A549 (cell line): ENCODE measurements around the gene SLC35B2. TPM values are rescaled to one million over a fixed set of nuclear protein-coding genes. Genes with fewer than 3 reads are reported as not detected.

ENCODE experiments used
- ATAC-seq, 2 experiments: fragments of 200-7000 bp in 1 of 2; fragments of >200 bp in 1 of 2; cut with Nextera tagmentation in 1 of 2; cut with Tn5 transposase in 1 of 2; 3 replicates each; pipeline versions ENCODE4 v1.8.0 to v1.9.1; 2018 to 2020; ENCODE audit warnings: mild to moderate bottlenecking in 1 of 2, moderate library complexity in 1 of 2
- CTCF ChIA-PET: fragments of 300-600 bp; sonication (Branson Sonifier 250); formaldehyde crosslinking; extraction: SDS; loops from one replicate; lab custom pipeline; 2021; ENCODE audit warnings: antibody characterized with exemption, inconsistent platforms; lab: Yijun Ruan, JAX
- POLR2A ChIA-PET: fragments of 350-600 bp; formaldehyde crosslinking; extraction: SDS; loops from one replicate; lab custom pipeline; 2021; ENCODE audit warnings: antibody characterized with exemption, inconsistent platforms; lab: Yijun Ruan, JAX
- DNase-seq, 2 experiments: peaks; one replicate each; pipeline versions ENCODE4 v3.0.0 to v3.0.0-alpha.2; 2011 to 2016; ENCODE audit warnings: low read depth in 1 of 2, low spot score in 1 of 2
- FAIRE-seq: peaks from 2 replicates; lab custom pipeline; 2011; peaks lifted over from hg19 to GRCh38; lab: Jason Lieb, UNC
- H3K27ac ChIP-seq, 2 experiments: fragments of >200 bp; sonication (Bioruptor Twin); formaldehyde crosslinking; 3 replicates each; pipeline ENCODE4 v1.5.1; 2016 to 2017
- H3K4me1 ChIP-seq: fragments of >200 bp; sonication (Bioruptor Twin); formaldehyde crosslinking; 3 replicates; pipeline ENCODE4 v1.6.1; 2016
- H3K4me2 ChIP-seq: fragments of >200 bp; sonication (Bioruptor Twin); formaldehyde crosslinking; 3 replicates; pipeline ENCODE4 v1.6.1; 2016
- H3K4me3 ChIP-seq: fragments of >200 bp; sonication (Bioruptor Twin); formaldehyde crosslinking; 3 replicates; pipeline ENCODE4 v1.5.1; 2016
- H3K9me3 ChIP-seq: fragments of >200 bp; sonication (Bioruptor Twin); formaldehyde crosslinking; 3 replicates; pipeline ENCODE4 v1.6.1; 2016
- CBX2 ChIP-seq: fragments of 200-600 bp; sonication (generic); IDR thresholded peaks from 2 replicates; pipeline ENCODE4 v1.6.1; 2016; ENCODE audit warnings: low read depth, mild to moderate bottlenecking, borderline replicate concordance
- FOSB ChIP-seq: fragments of 250-450 bp; sonication (Bioruptor Pico); IDR thresholded peaks from 2 replicates; pipeline ENCODE4 v1.5.0; 2020; ENCODE audit warnings: mild to moderate bottlenecking, moderate library complexity
- HOXA7 ChIP-seq: fragments of 250-450 bp; sonication (Bioruptor Pico); IDR thresholded peaks from 2 replicates; pipeline ENCODE4 v1.5.0; 2020; ENCODE audit warnings: mild to moderate bottlenecking, moderate library complexity
- HOXB5 ChIP-seq: fragments of 250-450 bp; sonication (Bioruptor Pico); IDR thresholded peaks from 2 replicates; pipeline ENCODE4 v1.5.0; 2020; ENCODE audit warnings: mild to moderate bottlenecking, moderate library complexity
- JUN ChIP-seq, 2 experiments: fragments of >200 bp; sonication (Bioruptor Twin); formaldehyde crosslinking; IDR thresholded peaks; 2 replicates in 1 of 2; 3 replicates in 1 of 2; pipeline ENCODE4 v1.6.1; 2016 to 2017
- MAFK ChIP-seq: fragments of 450-650 bp; IDR thresholded peaks from 2 replicates; pipeline ENCODE4 v1.6.1; 2014; ENCODE audit not compliant: partially characterized antibody
- MYC ChIP-seq: IDR thresholded peaks from 2 replicates; pipeline ENCODE4 v1.6.1; 2012; ENCODE audit warnings: mild to moderate bottlenecking, inconsistent platforms, low read length, improper control_type of control experiment, borderline replicate concordance
- NPAS2 ChIP-seq: fragments of 250-450 bp; sonication (Bioruptor Pico); IDR thresholded peaks from 2 replicates; pipeline ENCODE4 v1.8.0; 2022; ENCODE audit warnings: mild to moderate bottlenecking, moderate library complexity, borderline replicate concordance
- POLR2A ChIP-seq: IDR thresholded peaks from 2 replicates; pipeline ENCODE4 v1.6.1; 2012; ENCODE audit warnings: mild to moderate bottlenecking, low read length
- POLR2AphosphoS2 ChIP-seq: conservative IDR thresholded peaks from 2 replicates; pipeline ENCODE4 v1.6.1; 2012; ENCODE audit warnings: low read length, improper control_type of control experiment, inconsistent platforms
- RARB ChIP-seq: fragments of 250-450 bp; sonication (Bioruptor Pico); IDR thresholded peaks from 2 replicates; pipeline ENCODE4 v1.8.0; 2021; ENCODE audit warnings: mild to moderate bottlenecking, moderate library complexity
- TFCP2L1 ChIP-seq: fragments of 250-450 bp; sonication (Bioruptor Pico); IDR thresholded peaks from 2 replicates; pipeline ENCODE4 v1.5.0; 2021; ENCODE audit warnings: mild to moderate bottlenecking
- TP53 ChIP-seq: fragments of 250-450 bp; sonication (Bioruptor Pico); IDR thresholded peaks from 2 replicates; pipeline ENCODE4 v1.5.0; 2021; ENCODE audit warnings: mild to moderate bottlenecking, moderate library complexity
- WGBS: methylation state at CpG from one replicate; pipeline ENCODE4 v1.1.6; 2017; ENCODE audit errors: missing lambda C conversion rate; 5-methylcytosine and 5-hydroxymethylcytosine counted together
- polyA plus RNA-seq, 4 experiments: library from polyadenylated mRNA; depleted of rRNA in 3 of 4; stranded (reverse); fragments of >200 nt; fragmentation: RNase III in 1 of 4; extraction: RNeasy Plus Mini Kit Qiagen cat#74134 plus additional on column Dnase treatment in 1 of 4; gene quantifications; 2 replicates in 3 of 4; 3 replicates in 1 of 4; pipeline ENCODE4 v1.2.3, GENCODE V29; 2011 to 2017
- TF ChIP-seq, protein P1 (sequence below): fragments of 200-600 bp; sonication (generic); IDR thresholded peaks from 2 replicates; pipeline ENCODE4 v1.6.1; 2016; ENCODE audit warnings: antibody characterized with exemption, mild to moderate bottlenecking, moderate library complexity
- TF ChIP-seq, protein P2 (sequence below): fragments of >200 bp; sonication (Bioruptor Twin); formaldehyde crosslinking; IDR thresholded peaks from 3 replicates; pipeline ENCODE4 v1.6.1; 2016

Gene SLC35B2
- polyA plus RNA-seq, 2 of the 4 experiments (the other 2 are of a cell fraction) = 44.5 to 45.6 TPM

DNA sequence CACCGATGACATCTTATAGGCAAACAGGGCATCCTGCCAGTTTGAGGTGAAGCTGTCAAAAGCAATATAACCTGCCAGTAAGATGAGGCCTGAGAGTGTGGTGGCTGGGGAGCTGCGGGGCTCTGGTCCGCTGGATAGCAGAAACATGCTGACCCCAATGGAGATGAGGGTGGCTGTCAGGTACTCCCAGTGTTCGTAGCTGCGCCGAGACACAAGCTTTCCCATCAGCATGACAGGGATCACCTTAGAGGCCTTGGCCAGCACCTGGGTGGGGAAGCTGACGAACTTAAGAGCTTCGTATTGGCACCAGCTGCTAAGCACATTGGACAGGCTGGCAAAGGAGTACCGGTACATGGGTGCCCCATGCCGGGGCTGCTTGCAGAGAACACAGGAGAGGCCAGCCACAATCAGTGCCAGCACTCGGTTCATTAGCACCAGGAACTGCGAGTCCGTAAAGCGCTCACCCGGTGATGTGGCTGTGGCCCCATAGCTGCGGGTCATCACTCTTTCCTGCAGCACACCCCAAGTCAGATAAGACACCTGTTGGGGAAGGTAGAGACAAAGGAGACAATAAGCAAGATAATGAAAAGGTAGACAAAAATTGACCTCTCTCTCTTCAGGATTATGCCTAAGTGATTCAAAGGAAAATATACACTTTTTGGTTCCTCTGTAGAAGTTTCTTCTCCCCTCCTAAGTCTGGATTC lies 2.1 kb downstream of the SLC35B2 start:
- Histone ChIP-seq H3K4me1 (peaks cover 44% of the 10 kb centered on the region), H3K4me2 (peak overlapping the region; percentile 88; the same call in 2 of the 3 replicates), H3K27ac (no peak overlapping the region), H3K4me3 (peak overlapping the region; percentile 96; the same call in 1 of the 3 replicates), H3K9me3 (no peaks in the 10 kb centered on the region)
- TF ChIP-seq POLR2AphosphoS2 (peak; percentile 95), TP53 (CRISPR knock-in tag) (peak; percentile 62), CBX2 (no peak), JUN (IDR thresholded peaks at IDR 0.05) (peak in 1 of 2 experiments; percentile 24; a peak in 2 of 5 replicates), HOXB5 (CRISPR knock-in tag) (no peak), FOSB (CRISPR knock-in tag) (0 out of 2 replicates have a peak, but pooled peaks have one; percentile 10), MAFK (no peak), TFCP2L1 (CRISPR knock-in tag) (peak; percentile 52; the same call in 1 of the 2 replicates)
- TF ChIP-seq, protein P1, sequence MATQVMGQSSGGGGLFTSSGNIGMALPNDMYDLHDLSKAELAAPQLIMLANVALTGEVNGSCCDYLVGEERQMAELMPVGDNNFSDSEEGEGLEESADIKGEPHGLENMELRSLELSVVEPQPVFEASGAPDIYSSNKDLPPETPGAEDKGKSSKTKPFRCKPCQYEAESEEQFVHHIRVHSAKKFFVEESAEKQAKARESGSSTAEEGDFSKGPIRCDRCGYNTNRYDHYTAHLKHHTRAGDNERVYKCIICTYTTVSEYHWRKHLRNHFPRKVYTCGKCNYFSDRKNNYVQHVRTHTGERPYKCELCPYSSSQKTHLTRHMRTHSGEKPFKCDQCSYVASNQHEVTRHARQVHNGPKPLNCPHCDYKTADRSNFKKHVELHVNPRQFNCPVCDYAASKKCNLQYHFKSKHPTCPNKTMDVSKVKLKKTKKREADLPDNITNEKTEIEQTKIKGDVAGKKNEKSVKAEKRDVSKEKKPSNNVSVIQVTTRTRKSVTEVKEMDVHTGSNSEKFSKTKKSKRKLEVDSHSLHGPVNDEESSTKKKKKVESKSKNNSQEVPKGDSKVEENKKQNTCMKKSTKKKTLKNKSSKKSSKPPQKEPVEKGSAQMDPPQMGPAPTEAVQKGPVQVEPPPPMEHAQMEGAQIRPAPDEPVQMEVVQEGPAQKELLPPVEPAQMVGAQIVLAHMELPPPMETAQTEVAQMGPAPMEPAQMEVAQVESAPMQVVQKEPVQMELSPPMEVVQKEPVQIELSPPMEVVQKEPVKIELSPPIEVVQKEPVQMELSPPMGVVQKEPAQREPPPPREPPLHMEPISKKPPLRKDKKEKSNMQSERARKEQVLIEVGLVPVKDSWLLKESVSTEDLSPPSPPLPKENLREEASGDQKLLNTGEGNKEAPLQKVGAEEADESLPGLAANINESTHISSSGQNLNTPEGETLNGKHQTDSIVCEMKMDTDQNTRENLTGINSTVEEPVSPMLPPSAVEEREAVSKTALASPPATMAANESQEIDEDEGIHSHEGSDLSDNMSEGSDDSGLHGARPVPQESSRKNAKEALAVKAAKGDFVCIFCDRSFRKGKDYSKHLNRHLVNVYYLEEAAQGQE = no peak; the same call in 1 of the 2 replicates
- no peak for FAIRE-seq
- ChIA-PET POLR2A (interaction anchor here (1.2 kb wide), 1 partner anchor 9 kb away, joined by 15 read pairs; the partner anchor contains the start of gene HSP90AB1), CTCF (interaction anchor here (0.9 to 3.7 kb wide), 11 partner anchors 9 to 130 kb away, joined by 3 to 29 read pairs (median 4); partner anchors contain the start of gene HSP90AB1)
- WGBS = 69% methylated on average over 12 of the region's 16 CpGs
- peak; percentile 21 to 42 for DNase-seq
- peak; percentile 17 to 27; a peak in 5 of 6 replicates for ATAC-seq

DNA sequence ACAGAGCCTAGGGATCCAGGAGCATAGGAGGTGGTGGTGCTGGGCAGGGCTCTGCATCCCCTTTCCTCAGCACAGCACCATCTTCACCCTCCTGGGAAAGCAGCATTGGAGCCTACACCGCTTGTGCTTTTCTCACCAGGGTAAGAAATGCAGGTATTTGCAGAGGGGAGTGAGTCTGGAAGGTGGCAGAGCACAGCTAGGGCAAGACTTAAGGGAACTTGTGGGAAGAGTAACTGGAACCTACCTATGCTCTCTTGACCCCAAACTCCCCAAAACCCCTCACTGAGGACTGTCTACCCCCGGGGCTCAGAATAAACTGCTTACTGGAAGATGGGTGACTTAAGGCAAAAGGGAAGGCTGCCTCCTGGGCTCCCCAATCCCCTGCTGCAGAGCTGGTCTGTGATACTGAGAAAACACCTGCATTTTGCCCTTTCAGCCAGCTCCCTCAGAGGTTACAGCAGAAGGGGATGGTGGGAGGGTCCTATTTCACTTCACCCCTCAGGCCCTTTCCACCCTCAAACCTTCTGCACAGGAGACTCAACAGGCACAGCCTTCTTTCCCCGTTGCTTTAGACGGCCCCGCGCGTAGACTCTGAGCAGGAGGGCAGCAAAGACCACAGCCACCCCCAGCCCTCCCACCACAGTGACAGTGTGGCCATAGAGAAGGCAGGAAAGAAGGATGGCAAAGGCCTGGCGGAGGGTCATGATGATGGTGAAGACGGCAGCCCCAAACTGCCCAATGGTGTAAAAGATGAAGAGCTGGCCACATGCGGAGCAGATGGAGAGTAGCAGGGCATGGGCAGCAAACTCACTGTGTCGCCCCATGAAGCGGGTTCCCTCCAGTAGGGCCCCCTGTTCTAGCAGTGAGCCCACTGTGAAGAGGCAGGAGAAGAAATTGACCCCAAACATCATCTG lies 2.9 kb downstream of the SLC35B2 start:
- H3K27ac ChIP-seq = no peak overlapping the region
- H3K9me3 ChIP-seq = no peaks in the 10 kb centered on the region
- H3K4me3 ChIP-seq = no peak overlapping the region
- ChIA-PET POLR2A (interaction anchor here (1.2 kb wide), 1 partner anchor 8 kb away, joined by 15 read pairs; the partner anchor contains the start of gene HSP90AB1), CTCF (interaction anchor here (0.8 to 3.7 kb wide), 16 partner anchors 8 to 156 kb away, joined by 3 to 16 read pairs (median 4); no protein-coding TSS in a partner anchor)
- no peak for FAIRE-seq
- ATAC-seq = peak; percentile 0 to 2; a peak in 3 of 6 replicates
- DNase-seq = no peak
- peak overlapping the region; percentile 13; the same call in 1 of the 3 replicates for H3K4me2 ChIP-seq
- peaks cover 53% of the 10 kb centered on the region for H3K4me1 ChIP-seq
- 83% methylated on average over 11 of the region's 12 CpGs for WGBS
- TF ChIP-seq POLR2A = peak; percentile 19; the same call in 1 of the 2 replicates
- TF ChIP-seq HOXA7 (CRISPR knock-in tag) = peak; percentile 83
- TF ChIP-seq MYC = no peak
- TF ChIP-seq NPAS2 (CRISPR knock-in tag) = no peak
- peak; percentile 49; the same call in 1 of the 2 replicates for TF ChIP-seq RARB (CRISPR knock-in tag)
- TF ChIP-seq, protein P2, sequence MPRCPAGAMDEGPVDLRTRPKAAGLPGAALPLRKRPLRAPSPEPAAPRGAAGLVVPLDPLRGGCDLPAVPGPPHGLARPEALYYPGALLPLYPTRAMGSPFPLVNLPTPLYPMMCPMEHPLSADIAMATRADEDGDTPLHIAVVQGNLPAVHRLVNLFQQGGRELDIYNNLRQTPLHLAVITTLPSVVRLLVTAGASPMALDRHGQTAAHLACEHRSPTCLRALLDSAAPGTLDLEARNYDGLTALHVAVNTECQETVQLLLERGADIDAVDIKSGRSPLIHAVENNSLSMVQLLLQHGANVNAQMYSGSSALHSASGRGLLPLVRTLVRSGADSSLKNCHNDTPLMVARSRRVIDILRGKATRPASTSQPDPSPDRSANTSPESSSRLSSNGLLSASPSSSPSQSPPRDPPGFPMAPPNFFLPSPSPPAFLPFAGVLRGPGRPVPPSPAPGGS = 0 out of 3 replicates have a peak, but pooled peaks have one; percentile 39
- 0 out of 5 replicates have a peak, but pooled peaks of 1 of the 2 experiments have one; percentile 13 for TF ChIP-seq JUN (IDR thresholded peaks at IDR 0.05)
- peak; percentile 87; the same call in 1 of the 2 replicates for TF ChIP-seq TP53 (CRISPR knock-in tag)
- no peak for TF ChIP-seq MAFK
- TF ChIP-seq POLR2AphosphoS2 = peak; percentile 59; the same call in 1 of the 2 replicates
- peak; percentile 38; the same call in 1 of the 2 replicates for TF ChIP-seq TFCP2L1 (CRISPR knock-in tag)
